ENCODE measurements around the gene THTPA. TPM values are rescaled to one million over a fixed set of nuclear protein-coding genes. Genes with fewer than 3 reads are reported as not detected.

THTPA gene
- total RNA-seq, 1 experiment from 2014 or later: 16.8 TPM

- Mint-ChIP-seq H3K4me3 (ENCODE audit: unreplicated experiment) (no peak overlapping the region), H3K27me3 (ENCODE audit: insufficient read depth, unreplicated experiment) (no peaks in the 10 kb centered on the region)
- POLR2A ChIA-PET: interaction anchor here (1.3 kb wide), 1 partner anchor 15 kb away, joined by 4 read pairs; no protein-coding TSS in a partner anchor
Measured at GRCh38 chr14:23537351-23538049, 18.6 kb upstream of the THTPA start.

GRCh38 chr14:23538050-23538718, 17.9 kb upstream of the THTPA start:
- no peak overlapping the region for H3K27ac Mint-ChIP-seq (ENCODE audit: low read depth, unreplicated experiment)
- H3K27me3 Mint-ChIP-seq (ENCODE audit: insufficient read depth, unreplicated experiment): no peaks in the 10 kb centered on the region
- H3K4me1 Mint-ChIP-seq (ENCODE audit: insufficient read depth, unreplicated experiment): peaks cover 10% of the 10 kb centered on the region
- POLR2A ChIA-PET: interaction anchor here (0.5 to 1.3 kb wide), 2 partner anchors 14 to 557 kb away, joined by 3 to 4 read pairs; no protein-coding TSS in a partner anchor
- H3K9me3 Mint-ChIP-seq (ENCODE audit: unreplicated experiment): no peaks in the 10 kb centered on the region
- no peak for DNase-seq (ENCODE audit: unreplicated experiment)
- CTCF ChIA-PET: interaction anchor here (0.5 to 4.5 kb wide), 14 partner anchors 9 to 589 kb away, joined by 3 to 48 read pairs (median 4); partner anchors contain the start of gene THTPA
- TF ChIP-seq CTCF (IDR thresholded peaks at IDR 0.05; ENCODE audit: unreplicated experiment): no peak
- H3K36me3 Mint-ChIP-seq (ENCODE audit: insufficient read depth, unreplicated experiment): peaks cover 6% of the 10 kb centered on the region
- intact Hi-C loops (cut with micrococcal nuclease): no loop called here
- no peak overlapping the region for H3K4me3 Mint-ChIP-seq (ENCODE audit: unreplicated experiment)
- no TSS peak for BruUV-seq (replicated peaks)

More at GRCh38 chr14:23537351-23538049, 18.6 kb upstream of the THTPA start:
- TF ChIP-seq CTCF (IDR thresholded peaks at IDR 0.05; ENCODE audit: unreplicated experiment): no peak
- H3K4me1 Mint-ChIP-seq (ENCODE audit: insufficient read depth, unreplicated experiment): peaks cover 10% of the 10 kb centered on the region
- no peak for DNase-seq (ENCODE audit: unreplicated experiment)
- intact Hi-C loops (cut with micrococcal nuclease): no loop called here
- H3K36me3 Mint-ChIP-seq (ENCODE audit: insufficient read depth, unreplicated experiment): peaks cover 6% of the 10 kb centered on the region
- CTCF ChIA-PET: interaction anchor here (0.5 to 4.5 kb wide), 7 partner anchors 8 to 589 kb away, joined by 3 to 48 read pairs (median 4); no protein-coding TSS in a partner anchor
- no peak overlapping the region for H3K27ac Mint-ChIP-seq (ENCODE audit: low read depth, unreplicated experiment)
- no peaks in the 10 kb centered on the region for H3K9me3 Mint-ChIP-seq (ENCODE audit: unreplicated experiment)
- no TSS peak for BruUV-seq (replicated peaks)

GRCh38 chr14:23538785-23539184, 17.3 kb upstream of the THTPA start:
- POLR2A ChIA-PET: interaction anchor here (0.7 to 1.3 kb wide), 2 partner anchors 8 to 13 kb away, joined by 3 to 4 read pairs; no protein-coding TSS in a partner anchor
- H3K36me3 Mint-ChIP-seq (ENCODE audit: insufficient read depth, unreplicated experiment): peaks cover 6% of the 10 kb centered on the region

More at GRCh38 chr14:23538785-23539184, 17.3 kb upstream of the THTPA start:
- intact Hi-C loops (cut with micrococcal nuclease): no loop called here
- Mint-ChIP-seq H3K9me3 (ENCODE audit: unreplicated experiment) (no peaks in the 10 kb centered on the region), H3K4me1 (ENCODE audit: insufficient read depth, unreplicated experiment) (peaks cover 10% of the 10 kb centered on the region), H3K27me3 (ENCODE audit: insufficient read depth, unreplicated experiment) (no peaks in the 10 kb centered on the region), H3K27ac (ENCODE audit: low read depth, unreplicated experiment) (no peak overlapping the region), H3K4me3 (ENCODE audit: unreplicated experiment) (no peak overlapping the region)
- DNase-seq (ENCODE audit: unreplicated experiment): no peak
- BruUV-seq (replicated peaks): no TSS peak
- TF ChIP-seq CTCF (IDR thresholded peaks at IDR 0.05; ENCODE audit: unreplicated experiment): no peak
- CTCF ChIA-PET: interaction anchor here (0.5 to 4.5 kb wide), 16 partner anchors 10 to 212 kb away, joined by 3 to 48 read pairs (median 4); partner anchors contain the start of gene THTPA

Data from MCF 10A (cell line).